Neural cell (in vitro differentiated cells): Measurements from ENCODE around the gene NPAS3.

Source experiments
- EZH2 ChIP-seq: fragments of 200-600, 300-800 bp; shearing (Covaris generic), sonication (generic); IDR thresholded peaks from 2 replicates; pipeline ENCODE4 v1.6.1; 2014; ENCODE audit warnings: antibody characterized with exemption, low read length, borderline replicate concordance, mild to moderate bottlenecking; ENCODE audit not compliant: insufficient read depth, poor library complexity, severe bottlenecking
- POLR2AphosphoS5 ChIP-seq: IDR thresholded peaks from 2 replicates; pipeline ENCODE4 v1.6.1; 2012
- TF ChIP-seq, protein P1 (sequence below): fragments of 450-650 bp; IDR thresholded peaks from 2 replicates; pipeline ENCODE4 v1.5.1; 2014; ENCODE audit warnings: antibody characterized with exemption, mild to moderate bottlenecking, moderate library complexity; ENCODE audit not compliant: poor library complexity, severe bottlenecking
- TF ChIP-seq, protein P2 (sequence below): IDR thresholded peaks from 2 replicates; pipeline ENCODE4 v1.6.1; 2012; ENCODE audit warnings: borderline replicate concordance

DNA sequence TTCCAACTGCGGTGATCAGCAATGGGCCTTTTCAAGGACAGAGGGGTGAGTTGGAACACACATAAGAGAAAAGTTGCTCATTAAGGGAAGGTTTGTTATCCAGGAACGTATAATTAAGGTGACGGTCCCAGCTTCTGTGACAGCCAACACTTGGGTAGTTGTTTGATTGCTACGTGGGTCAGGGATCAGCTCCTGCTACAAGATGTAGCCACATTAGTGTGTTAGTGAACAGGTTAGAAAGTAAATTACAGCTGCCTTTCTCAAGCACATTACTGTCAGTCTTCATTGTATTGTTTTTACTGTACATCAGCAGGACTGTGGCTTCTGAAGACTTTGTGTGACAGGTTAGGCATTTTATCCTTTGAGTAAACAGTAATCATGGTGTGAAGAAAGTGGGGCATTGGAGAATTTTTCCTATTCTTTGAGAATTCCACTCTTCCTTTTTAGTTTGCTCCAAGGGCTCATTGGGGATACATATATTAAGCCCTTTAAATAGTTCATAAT, 781.7 kb downstream of the NPAS3 start:
- TF ChIP-seq, protein P1, sequence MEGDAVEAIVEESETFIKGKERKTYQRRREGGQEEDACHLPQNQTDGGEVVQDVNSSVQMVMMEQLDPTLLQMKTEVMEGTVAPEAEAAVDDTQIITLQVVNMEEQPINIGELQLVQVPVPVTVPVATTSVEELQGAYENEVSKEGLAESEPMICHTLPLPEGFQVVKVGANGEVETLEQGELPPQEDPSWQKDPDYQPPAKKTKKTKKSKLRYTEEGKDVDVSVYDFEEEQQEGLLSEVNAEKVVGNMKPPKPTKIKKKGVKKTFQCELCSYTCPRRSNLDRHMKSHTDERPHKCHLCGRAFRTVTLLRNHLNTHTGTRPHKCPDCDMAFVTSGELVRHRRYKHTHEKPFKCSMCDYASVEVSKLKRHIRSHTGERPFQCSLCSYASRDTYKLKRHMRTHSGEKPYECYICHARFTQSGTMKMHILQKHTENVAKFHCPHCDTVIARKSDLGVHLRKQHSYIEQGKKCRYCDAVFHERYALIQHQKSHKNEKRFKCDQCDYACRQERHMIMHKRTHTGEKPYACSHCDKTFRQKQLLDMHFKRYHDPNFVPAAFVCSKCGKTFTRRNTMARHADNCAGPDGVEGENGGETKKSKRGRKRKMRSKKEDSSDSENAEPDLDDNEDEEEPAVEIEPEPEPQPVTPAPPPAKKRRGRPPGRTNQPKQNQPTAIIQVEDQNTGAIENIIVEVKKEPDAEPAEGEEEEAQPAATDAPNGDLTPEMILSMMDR = no peak
- TF ChIP-seq EZH2 = no peak
- TF ChIP-seq, protein P2, sequence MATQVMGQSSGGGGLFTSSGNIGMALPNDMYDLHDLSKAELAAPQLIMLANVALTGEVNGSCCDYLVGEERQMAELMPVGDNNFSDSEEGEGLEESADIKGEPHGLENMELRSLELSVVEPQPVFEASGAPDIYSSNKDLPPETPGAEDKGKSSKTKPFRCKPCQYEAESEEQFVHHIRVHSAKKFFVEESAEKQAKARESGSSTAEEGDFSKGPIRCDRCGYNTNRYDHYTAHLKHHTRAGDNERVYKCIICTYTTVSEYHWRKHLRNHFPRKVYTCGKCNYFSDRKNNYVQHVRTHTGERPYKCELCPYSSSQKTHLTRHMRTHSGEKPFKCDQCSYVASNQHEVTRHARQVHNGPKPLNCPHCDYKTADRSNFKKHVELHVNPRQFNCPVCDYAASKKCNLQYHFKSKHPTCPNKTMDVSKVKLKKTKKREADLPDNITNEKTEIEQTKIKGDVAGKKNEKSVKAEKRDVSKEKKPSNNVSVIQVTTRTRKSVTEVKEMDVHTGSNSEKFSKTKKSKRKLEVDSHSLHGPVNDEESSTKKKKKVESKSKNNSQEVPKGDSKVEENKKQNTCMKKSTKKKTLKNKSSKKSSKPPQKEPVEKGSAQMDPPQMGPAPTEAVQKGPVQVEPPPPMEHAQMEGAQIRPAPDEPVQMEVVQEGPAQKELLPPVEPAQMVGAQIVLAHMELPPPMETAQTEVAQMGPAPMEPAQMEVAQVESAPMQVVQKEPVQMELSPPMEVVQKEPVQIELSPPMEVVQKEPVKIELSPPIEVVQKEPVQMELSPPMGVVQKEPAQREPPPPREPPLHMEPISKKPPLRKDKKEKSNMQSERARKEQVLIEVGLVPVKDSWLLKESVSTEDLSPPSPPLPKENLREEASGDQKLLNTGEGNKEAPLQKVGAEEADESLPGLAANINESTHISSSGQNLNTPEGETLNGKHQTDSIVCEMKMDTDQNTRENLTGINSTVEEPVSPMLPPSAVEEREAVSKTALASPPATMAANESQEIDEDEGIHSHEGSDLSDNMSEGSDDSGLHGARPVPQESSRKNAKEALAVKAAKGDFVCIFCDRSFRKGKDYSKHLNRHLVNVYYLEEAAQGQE = no peak
- peak; percentile 98 for TF ChIP-seq POLR2AphosphoS5
